Activated CD4-positive, alpha-beta T cell treated with anti-CD3 and anti-CD28 coated beads, Interleukin-2, amount 50 U/mL, for 24 hours (primary cell): ENCODE measurements around the gene SMG1.
"Not testable (repeated sequence)": the region's sequence is repeated elsewhere in the genome, so short reads cannot be mapped to it uniquely, and the experiment has no call there.

Experiments used
- DNase-seq, 2 donors: peaks; one replicate each; pipeline ENCODE4 v3.0.0-alpha.2; 2020; ENCODE audit warnings: low read depth in 1 of 2, low spot score in 1 of 2

SMG1 gene

GRCh38 chr16:18925986-18926865, at the start of gene SMG1:
TSS of gene SMG1 (minus strand) at chr16:18926408. CDS start at chr16:18926041, 367 bp downstream.
- DNase-seq = peak; percentile 89

DNA sequence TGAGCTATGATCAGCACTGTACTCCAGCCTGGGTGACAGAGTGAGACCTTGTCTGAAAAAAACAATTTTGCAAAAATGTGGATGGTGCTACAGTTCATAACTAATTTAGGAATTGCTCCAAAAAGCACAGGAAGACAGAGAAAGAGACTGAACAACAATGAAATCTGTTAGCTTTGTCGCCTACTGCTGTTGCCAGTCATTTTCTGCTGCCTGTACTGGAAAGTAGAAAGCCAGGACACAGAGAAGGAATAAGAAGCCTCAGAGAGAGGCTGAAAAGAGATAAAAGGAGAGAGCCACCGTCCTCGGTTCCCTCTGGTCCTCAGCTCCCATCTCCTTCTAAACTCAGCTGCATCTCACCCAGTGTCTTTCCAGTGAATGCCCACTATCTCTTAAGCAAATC, 48.9 kb upstream of the SMG1 start:
- no peak for DNase-seq

- DNase-seq = no peak
Observed at GRCh38 chr16:18969855-18970240, 43.6 kb upstream of the SMG1 start.

DNA sequence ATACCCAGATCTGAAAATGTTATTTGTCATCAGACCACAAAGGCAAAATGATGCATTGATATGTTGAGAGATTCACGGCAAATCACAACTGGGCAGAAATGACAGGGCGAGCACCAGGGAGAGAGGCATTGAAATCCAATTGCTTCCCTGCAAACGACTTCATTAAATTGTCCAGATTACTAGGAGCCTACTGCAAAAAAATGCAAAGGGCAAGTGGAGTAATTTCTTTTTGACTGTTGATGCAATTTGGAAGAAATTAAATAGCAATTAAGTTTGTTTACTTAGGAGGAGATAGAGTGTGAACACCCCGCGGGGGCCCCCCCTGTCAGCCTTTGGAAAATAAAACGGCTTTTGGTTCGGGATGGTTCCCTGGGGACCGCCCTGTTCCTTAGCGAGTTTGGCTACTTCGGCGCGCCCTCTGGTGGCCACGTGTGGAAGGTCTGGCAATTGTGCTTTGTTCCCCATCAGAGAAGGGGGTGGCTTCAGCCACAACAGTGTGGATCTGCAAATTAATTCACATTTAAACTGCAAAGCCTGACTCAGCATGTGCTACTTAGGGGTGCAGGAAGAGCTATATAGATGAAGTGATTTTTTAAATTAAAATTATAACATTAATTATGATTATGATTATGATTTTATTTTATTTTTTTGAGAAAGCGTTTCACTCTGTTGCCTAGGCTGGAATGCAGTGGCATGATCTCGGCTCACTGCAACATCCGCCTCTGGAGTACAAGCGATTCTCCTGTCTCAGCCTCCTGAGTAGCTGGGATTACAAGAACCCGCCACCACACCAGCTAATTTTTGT, 43.0 kb upstream of the SMG1 start:
- peak; percentile 68 to 71 for DNase-seq

- no peak for DNase-seq
Observed at GRCh38 chr16:18966791-18967190, 40.6 kb upstream of the SMG1 start.

DNA sequence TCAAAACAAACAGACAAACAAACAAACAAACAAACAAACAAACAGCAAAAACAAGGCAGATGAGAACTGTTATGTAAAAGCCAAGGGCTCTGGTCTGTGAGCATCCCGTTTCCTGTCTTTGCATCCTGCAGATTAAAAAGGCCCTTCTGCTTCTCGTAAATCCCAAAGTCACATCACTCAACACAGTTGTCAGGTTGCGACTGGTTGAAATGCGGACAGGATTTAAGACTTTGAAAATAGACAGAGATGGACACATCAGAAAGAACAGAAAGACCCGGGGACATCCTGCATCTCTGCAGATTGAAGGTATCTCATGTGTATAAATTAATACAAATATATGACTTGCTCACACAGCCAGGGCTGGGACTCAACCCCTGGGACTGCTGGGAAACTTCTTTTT, 39.3 kb upstream of the SMG1 start:
- no peak for DNase-seq

DNA sequence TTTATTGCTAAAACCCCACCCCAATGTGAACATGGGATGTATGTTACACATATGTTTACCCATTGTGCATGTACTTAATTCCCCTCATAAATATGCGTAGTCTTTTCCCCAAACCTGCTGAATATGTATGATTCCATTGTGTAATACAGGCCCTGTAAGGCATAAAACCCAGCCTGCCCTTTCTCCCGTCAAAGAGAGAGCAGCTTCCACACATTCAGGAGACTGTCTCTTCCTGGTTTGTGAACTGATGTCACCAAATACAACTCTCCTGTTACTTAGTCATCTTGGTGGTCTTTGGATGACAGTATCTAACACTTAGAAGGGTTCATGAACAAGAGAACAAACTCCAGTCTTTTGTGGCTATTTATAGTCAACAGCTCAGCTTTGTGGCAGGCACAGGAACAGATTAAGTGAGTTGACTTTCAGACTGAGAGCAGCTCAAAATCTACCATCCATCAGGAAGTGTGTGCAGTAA, 32.9 kb upstream of the SMG1 start:
- no peak for DNase-seq

GRCh38 chr16:18958621-18959029, 32.4 kb upstream of the SMG1 start:
- no peak for DNase-seq

DNA sequence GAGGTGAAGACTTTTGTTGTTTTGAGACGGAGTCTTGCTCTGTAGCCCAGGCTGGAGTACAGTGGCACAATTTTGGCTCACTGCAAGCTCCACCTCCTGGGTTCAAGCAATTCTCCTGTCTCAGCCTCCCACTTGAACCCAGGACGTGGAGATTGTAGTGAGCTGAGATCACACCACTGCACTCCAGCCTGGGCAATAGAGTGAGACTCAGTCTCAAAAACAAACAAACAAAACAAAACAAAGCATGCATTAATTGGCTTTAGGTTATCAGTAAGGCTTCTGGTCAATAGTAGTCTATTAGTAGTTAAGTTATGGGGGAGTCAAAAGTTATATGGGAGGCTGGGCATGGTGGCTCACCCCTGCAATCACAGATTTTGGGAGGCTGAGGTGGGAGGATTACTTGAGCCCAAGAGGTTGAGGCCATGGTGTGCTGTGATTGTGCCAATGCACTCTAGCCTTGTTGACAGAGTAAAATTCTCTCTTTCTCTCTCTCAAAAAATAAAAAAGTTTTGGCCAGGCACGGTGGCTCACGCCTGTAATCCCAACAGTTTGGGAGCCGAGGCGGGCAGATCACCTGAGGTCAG, 30.5 kb upstream of the SMG1 start:
- DNase-seq = not testable (repeated sequence)

DNA sequence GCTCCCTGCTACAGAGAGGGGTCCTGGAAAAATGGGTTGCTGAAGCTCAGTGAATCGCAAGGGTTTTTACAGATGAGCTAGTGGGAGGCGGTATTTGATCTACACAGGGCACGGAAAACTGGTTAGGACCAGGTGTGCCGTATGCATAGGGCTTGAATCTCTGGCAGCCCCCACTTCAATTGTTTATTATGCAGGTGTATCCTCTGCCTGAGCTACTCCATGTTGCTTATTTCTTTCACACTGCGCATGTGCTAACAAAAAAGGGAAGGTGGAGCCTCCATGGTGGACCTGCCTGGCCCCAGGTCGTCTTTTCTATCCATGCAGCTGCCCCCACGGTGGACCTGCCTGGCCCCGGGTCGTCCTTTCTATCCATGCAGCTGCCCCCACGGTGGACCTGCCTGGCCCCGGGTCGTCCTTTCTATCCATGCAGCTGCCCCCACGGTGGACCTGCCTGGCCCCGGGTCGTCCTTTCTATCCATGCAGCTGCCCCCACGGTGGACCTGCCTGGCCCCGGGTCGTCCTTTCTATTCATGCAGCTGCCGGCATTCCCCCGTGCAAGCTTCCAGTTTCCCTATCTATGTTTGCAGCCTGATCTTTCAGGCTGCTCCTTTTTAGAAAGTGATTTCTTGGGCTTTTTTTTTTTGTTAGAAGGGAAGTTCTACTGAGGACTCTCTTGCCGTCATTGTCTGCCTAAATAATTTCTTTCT, 29.8 kb upstream of the SMG1 start:
- peak in 1 of 2 donors; percentile 5 for DNase-seq

- no peak for DNase-seq
Observed at GRCh38 chr16:18953547-18953946, 27.3 kb upstream of the SMG1 start.

DNA sequence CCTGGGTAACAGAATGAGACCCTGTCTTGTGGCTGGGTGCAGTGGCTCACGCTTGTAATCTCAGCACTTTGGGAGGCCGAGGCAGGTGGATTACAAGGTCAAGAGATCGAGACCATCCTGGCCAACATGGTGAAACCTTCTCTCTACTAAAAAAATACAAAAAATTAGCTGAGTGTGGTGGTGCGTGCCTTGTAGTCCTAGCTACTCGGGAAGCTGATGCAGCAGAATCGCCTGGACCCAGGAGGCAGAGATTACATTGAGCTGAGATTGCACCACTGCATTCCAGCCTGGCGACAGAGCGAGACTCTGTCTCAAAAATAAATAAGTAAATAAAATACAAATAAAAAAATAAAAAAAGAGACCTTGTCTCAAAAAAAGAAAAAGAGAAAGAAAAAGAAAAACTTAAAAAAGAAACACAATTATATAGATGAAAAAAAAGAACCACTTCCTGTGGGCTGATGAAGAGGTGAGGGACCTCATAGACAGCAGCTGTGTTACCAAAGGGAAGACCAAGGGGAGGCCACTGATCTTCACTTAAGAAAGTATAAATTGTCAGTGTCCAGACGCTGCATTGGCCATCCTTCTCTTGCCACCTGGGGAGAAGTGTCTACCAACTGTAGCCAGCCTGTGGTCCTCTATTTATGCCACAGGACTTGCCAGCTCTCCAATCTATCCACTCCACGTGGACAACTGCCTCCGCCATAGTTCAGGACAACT, 24.4 kb upstream of the SMG1 start:
- DNase-seq = no peak

- DNase-seq = no peak
Observed at GRCh38 chr16:18948372-18949020, 22.3 kb upstream of the SMG1 start.

- no peak for DNase-seq
Observed at GRCh38 chr16:18945233-18945632, 19.0 kb upstream of the SMG1 start.

DNA sequence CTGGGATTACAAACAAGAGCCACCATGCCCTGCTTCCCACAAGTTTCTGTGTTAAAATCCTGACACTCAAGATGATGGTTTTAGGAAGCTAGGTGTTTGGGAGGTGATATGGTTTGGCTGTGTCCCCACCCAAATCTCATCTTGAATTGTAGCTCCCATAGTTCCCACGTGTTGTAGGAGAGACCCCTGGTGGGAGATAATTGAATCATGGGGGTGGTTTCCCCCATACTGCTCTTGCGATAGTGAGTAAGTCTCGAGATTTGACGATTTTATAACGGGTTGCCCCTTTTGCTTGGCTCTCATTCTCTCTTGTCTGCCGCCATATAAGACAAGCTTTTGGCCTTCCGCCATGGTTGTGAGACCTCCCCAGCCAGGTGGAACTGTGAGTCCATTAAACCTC, 17.2 kb upstream of the SMG1 start:
- no peak for DNase-seq

- DNase-seq = no peak
Observed at GRCh38 chr16:18942061-18942460, 15.9 kb upstream of the SMG1 start.

- no peak for DNase-seq
Observed at GRCh38 chr16:18941471-18941870, 15.3 kb upstream of the SMG1 start.

DNA sequence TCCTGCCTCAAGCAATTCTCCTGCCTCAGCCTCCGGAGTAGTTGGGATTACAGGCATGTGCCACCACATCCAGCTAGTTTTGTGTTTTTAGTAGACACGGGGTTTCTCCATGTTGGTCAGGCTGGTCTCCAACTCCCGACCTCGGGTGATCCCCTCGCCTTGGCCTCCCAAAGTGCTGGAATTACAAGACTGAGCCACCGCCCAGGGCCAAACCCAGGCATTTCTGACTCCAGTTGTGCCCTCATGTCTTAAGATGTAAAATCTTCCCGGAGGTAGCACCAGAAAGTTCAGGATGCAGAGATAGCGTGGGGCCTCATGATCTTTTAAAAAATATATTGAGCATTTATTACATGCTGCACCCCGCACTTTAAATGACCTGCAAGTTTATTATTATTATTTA, 12.8 kb upstream of the SMG1 start:
- no peak for DNase-seq

DNA sequence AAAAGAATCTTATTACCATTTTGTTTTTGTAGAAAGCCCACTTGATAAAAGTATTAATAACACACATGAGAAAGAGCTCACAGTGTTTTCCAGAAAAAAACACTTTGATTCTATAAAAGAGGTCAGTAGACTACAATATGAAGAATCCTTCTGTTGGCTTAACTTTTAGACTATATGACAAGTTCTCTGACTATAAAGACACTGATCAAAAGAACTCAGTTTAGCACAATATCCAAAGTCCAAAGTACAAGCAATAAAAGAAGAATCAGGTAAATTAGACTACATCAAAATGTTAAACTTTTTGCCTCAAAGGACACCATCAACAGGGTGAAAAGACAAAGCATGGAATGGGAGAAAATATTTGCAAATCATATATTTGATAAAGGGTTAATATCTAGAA, 11.2 kb upstream of the SMG1 start:
- no peak for DNase-seq

- no peak for DNase-seq
Observed at GRCh38 chr16:18936727-18937340, 10.6 kb upstream of the SMG1 start.
